Activated CD4-positive, alpha-beta memory T cell treated with anti-CD3 and anti-CD28 coated beads for 36 hours (primary cell): ENCODE data around the gene BCLAF1. TPM values are rescaled to one million over a fixed set of nuclear protein-coding genes. Genes with fewer than 3 reads are reported as not detected.
"Not testable (repeated sequence)": the region's sequence is repeated elsewhere in the genome, so short reads cannot be mapped to it uniquely, and the experiment has no call there.

Experiments
- CTCF ChIA-PET: fragments of 350-600 bp; sonication (Branson Sonifier 250); formaldehyde crosslinking; loops from one replicate; lab custom pipeline; 2021; ENCODE audit warnings: antibody characterized with exemption, inconsistent platforms; lab: Charles Lee
- POLR2A ChIA-PET: fragments of 350-600 bp; sonication (Branson Sonifier 250); formaldehyde crosslinking; loops from one replicate; lab custom pipeline; 2021; ENCODE audit warnings: antibody characterized with exemption; lab: Charles Lee
- DNase-seq: peaks from one replicate; pipeline ENCODE4 v3.0.0-alpha.2; 2020
- H3K27ac Mint-ChIP-seq: one replicate; pipeline ENCODE4 v1.8.0; 2021; ENCODE audit warnings: mixed read lengths
- H3K27me3 Mint-ChIP-seq: one replicate; pipeline ENCODE4 v1.8.0; 2021; ENCODE audit warnings: mixed read lengths
- H3K36me3 Mint-ChIP-seq: one replicate; pipeline ENCODE4 v1.8.0; 2021; ENCODE audit warnings: mixed read lengths
- H3K4me1 Mint-ChIP-seq: one replicate; pipeline ENCODE4 v1.8.0; 2021; ENCODE audit warnings: low read depth, mixed read lengths
- H3K4me3 Mint-ChIP-seq: one replicate; pipeline ENCODE4 v1.8.0; 2021; ENCODE audit warnings: mild to moderate bottlenecking, mixed read lengths
- H3K9me3 Mint-ChIP-seq: one replicate; pipeline ENCODE4 v1.8.0; 2021; ENCODE audit warnings: mixed read lengths
- intact Hi-C: fragments of 100-400 bp; cut with micrococcal nuclease; formaldehyde crosslinking; loops from one replicate; pipeline ENCODE4 v1.15.1; 2023
- total RNA-seq, 2 experiments: library from RNA; stranded (reverse); gene quantifications; one replicate each; pipeline ENCODE4 v1.2.3, GENCODE V29; 2021

Gene BCLAF1
- total RNA-seq, 2 experiments from 2014 or later: 103 to 107 TPM

DNA sequence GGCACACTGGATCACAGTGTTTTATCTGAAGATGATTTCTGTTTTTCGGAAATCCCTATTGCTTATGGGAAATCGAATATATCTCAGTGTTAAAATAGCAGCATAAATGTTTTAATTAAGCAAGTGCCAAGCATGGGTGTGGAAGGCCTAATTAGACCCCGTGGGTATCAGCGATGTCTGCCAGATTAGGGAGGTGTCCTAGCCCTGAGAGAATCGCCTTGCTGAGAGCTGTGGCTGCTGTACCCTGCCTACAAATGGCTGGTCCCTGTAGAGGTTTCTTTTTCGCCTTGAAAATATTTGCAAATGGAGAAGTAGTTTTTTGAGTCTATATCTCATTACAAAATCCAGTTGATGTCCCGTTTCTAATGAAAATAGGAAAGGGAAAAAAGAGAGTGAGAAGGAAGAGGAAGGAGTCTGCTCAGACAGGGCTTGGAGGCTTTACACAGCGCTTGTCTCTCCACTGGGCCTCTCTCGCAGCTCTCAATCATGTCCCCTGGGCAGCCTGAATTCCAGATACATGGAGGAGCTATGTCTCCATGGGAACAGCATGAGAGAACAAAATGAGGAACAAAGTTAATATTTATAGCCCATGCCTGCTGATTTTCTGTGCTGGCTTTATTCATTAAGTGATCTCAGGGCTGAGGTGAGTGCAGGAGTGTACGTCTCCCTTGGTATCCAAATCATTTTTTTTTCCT, 35.2 kb upstream of the BCLAF1 start:
- no peak for DNase-seq
- Mint-ChIP-seq H3K9me3 (no peaks in the 10 kb centered on the region), H3K36me3 (no peaks in the 10 kb centered on the region), H3K4me3 (no peak overlapping the region), H3K27me3 (no peaks in the 10 kb centered on the region), H3K4me1 (no peaks in the 10 kb centered on the region), H3K27ac (no peak overlapping the region)
- CTCF ChIA-PET: no interaction called here
- intact Hi-C loops: no loop called here
- POLR2A ChIA-PET: no interaction called here

DNA sequence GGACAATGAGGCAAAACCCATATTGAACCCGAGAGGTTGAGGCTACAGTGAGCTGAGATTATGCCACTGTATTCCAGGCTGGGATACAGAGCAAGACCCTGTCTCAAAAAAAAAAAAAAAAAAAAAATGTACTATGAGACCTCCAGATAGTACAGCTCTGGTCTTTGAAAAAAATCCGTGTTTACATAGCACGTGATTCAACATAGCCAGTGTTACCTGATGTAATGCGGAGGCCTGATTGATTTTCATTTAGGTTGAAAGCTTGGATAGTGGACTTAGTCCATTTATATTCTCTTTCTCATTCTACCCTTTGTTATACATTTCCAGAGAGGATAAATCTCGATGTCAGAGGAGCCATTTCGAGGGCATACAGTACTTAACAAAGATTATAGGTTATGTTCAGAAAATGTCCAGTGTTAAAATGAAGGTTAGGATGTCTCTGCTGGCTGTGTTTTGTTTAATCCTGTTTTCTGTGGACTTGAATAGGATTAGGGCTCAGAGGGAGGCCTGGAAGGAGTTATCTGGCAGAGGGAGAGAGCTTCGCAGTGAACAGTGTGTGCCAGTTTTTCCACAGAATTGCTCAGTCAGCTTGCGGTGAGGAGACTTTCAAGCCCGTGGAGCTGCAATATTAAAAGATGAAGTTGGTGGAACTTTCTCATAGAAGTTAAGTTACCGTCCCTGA, 33.9 kb upstream of the BCLAF1 start:
- POLR2A ChIA-PET: no interaction called here
- intact Hi-C loops: no loop called here

DNA sequence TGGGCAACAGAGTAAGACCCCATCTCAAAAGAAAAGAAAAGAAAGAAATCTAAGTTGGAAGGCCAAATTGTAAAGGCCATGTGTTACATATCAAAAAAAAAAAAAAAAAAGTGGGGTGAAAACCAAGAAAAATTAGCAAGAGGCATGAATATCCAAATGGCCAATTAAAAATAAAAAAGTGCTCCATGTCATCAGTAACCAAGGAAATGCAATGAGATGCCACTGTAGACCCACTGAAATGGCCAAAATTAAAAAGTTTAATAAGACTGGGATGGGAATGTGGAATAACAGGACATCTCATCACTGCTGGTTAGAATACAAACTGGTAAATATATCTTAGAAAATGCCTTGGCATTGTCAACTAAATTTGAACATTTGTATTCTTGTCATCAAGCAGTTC, 30.1 kb upstream of the BCLAF1 start:
- Mint-ChIP-seq H3K36me3 (no peaks in the 10 kb centered on the region), H3K27me3 (no peaks in the 10 kb centered on the region), H3K4me3 (no peak overlapping the region), H3K9me3 (no peaks in the 10 kb centered on the region), H3K4me1 (no peaks in the 10 kb centered on the region), H3K27ac (no peak overlapping the region)
- ChIA-PET CTCF (no interaction called here), POLR2A (no interaction called here)
- DNase-seq: no peak
- intact Hi-C loops: no loop called here

More for the DNA sequence above, 33.9 kb upstream of the BCLAF1 start:
- H3K27ac Mint-ChIP-seq: no peak overlapping the region
- no peaks in the 10 kb centered on the region for H3K4me1 Mint-ChIP-seq
- no peaks in the 10 kb centered on the region for H3K9me3 Mint-ChIP-seq
- no peak overlapping the region for H3K4me3 Mint-ChIP-seq
- H3K36me3 Mint-ChIP-seq: no peaks in the 10 kb centered on the region
- DNase-seq: no peak
- no peaks in the 10 kb centered on the region for H3K27me3 Mint-ChIP-seq
- CTCF ChIA-PET: no interaction called here

DNA sequence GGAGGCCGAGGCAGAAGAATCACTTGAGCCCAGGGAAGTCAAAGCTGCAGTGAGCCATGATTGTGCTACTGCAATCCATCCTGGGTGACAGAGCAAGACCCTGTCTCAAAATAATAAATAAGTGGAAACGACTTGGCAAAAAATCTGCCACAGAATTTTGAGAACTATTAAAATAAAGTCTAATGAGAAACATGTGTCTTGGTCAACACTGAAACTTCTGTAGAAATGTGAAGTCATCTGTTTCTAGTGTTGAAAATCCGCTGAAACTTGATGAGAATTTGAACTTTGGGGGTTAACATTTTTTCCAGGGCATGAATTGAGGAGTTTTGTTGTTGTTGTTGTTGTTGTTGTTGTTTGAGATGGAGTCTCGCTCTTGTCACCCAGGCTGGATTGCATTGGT, 29.0 kb upstream of the BCLAF1 start:
- Mint-ChIP-seq H3K36me3 (no peaks in the 10 kb centered on the region), H3K4me3 (no peak overlapping the region), H3K27me3 (no peaks in the 10 kb centered on the region), H3K4me1 (no peaks in the 10 kb centered on the region), H3K27ac (no peak overlapping the region), H3K9me3 (no peaks in the 10 kb centered on the region)
- CTCF ChIA-PET: interaction anchor here (0.7 to 2.1 kb wide), 6 partner anchors 12 to 229 kb away, joined by 3 to 14 read pairs (median 6); partner anchors contain the start of gene BCLAF1
- POLR2A ChIA-PET: interaction anchor here (0.6 kb wide), 1 partner anchor 28 kb away, joined by 3 read pairs; no protein-coding TSS in a partner anchor
- intact Hi-C loops: no loop called here
- DNase-seq: no peak

DNA sequence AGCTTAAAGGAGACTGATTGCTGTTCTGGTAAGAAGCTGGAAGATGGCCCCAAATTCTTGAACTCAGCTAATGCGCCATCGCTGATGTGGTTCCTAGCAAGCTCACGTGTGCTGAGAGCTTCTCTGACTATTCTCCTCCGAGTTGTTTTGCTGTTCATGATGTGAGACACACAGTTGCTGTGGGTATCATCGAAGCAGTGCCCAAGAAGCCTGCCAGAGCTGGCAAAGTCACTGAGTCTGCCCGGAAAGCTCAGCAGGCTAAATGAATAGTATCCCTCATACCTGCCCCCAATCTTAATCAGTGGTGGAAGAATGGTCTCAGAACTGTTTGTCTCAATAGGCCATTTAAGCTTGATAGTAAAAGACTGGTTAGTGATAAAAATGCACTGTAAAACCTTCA, 28.3 kb upstream of the BCLAF1 start:
- ChIA-PET POLR2A (interaction anchor here (0.6 kb wide), 1 partner anchor 28 kb away, joined by 3 read pairs; no protein-coding TSS in a partner anchor), CTCF (interaction anchor here (0.7 to 2.2 kb wide), 18 partner anchors 11 to 1360 kb away, joined by 3 to 14 read pairs (median 4); partner anchors contain the start of genes BCLAF1 and MTFR2)
- Mint-ChIP-seq H3K4me1 (no peaks in the 10 kb centered on the region), H3K9me3 (no peaks in the 10 kb centered on the region), H3K27me3 (no peaks in the 10 kb centered on the region), H3K36me3 (no peaks in the 10 kb centered on the region), H3K27ac (no peak overlapping the region), H3K4me3 (no peak overlapping the region)
- intact Hi-C loops: loop anchor here (2.0 kb wide), 5 partner anchors 27 to 811 kb away; partner anchors contain the start of gene MTFR2
- DNase-seq: no peak

DNA sequence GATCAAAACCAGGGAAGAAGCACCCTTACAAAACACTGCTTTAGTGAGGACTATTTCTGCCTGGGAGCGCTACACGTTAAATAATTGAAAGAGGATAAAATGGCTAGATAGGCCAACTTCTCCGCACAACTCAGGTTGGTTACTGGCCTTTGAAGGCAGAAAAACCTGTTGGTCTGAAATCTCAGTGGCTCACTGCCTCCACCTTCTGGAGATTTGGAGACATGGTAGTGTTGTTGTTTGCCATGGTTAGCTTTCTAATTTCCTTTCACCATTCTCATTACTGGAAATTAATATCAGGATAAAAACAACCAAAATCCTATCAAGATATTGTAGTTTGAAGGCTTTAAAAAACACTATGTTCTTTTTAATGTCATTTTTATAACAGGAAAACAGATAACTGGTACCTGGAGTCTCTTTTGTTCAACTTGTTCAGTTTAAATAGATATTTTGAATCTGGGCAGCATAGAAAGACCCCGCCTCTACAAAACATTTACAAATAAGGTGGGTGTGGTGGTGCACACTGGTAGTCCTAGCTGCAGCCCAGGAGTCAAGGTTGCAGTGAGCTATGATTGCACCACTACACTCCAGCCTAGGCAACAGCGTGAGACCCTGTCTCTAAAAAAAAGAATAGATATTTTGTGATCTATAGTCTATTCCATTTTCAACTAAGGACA, 27.5 kb upstream of the BCLAF1 start:
- DNase-seq: peak; percentile 69
- H3K4me3 Mint-ChIP-seq: no peak overlapping the region
- H3K9me3 Mint-ChIP-seq: no peaks in the 10 kb centered on the region
- no peak overlapping the region for H3K27ac Mint-ChIP-seq
- no peaks in the 10 kb centered on the region for H3K4me1 Mint-ChIP-seq
- H3K36me3 Mint-ChIP-seq: no peaks in the 10 kb centered on the region
- CTCF ChIA-PET: interaction anchor here (0.7 to 2.2 kb wide), 22 partner anchors 10 to 864 kb away, joined by 3 to 14 read pairs (median 4); partner anchors contain the start of genes BCLAF1 and MTFR2
- intact Hi-C loops: loop anchor here (2.0 kb wide), 5 partner anchors 26 to 810 kb away; partner anchors contain the start of gene MTFR2
- POLR2A ChIA-PET: no interaction called here
- H3K27me3 Mint-ChIP-seq: no peaks in the 10 kb centered on the region

DNA sequence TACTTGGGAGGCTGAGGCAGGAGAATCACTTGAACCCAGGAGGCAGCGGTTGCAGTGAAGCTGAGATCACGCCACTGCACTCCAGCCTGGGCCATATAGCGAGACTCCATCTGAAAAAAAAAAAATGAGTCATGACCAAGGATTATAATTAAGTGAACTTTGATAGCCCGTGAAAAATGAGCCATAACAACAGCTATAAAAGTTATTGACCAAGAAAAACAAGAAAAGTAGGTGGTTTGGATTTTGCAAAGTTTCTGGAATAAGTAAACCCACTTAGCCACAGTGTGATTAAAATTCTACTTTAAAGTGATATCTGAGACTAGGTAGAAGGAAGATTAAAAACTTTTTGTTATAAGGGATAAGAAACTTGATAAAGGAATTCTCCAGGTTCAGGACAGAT, 25.9 kb upstream of the BCLAF1 start:
- ChIA-PET POLR2A (no interaction called here), CTCF (interaction anchor here (0.9 to 1.3 kb wide), 2 partner anchors 9 to 809 kb away, joined by 4 to 5 read pairs; no protein-coding TSS in a partner anchor)

GRCh38 chr6:136312975-136313374, 23.3 kb upstream of the BCLAF1 start:
- H3K4me3 Mint-ChIP-seq: no peak overlapping the region
- DNase-seq: no peak
- ChIA-PET CTCF (no interaction called here), POLR2A (no interaction called here)
- intact Hi-C loops: no loop called here
- no peaks in the 10 kb centered on the region for H3K36me3 Mint-ChIP-seq
- no peaks in the 10 kb centered on the region for H3K4me1 Mint-ChIP-seq
- no peaks in the 10 kb centered on the region for H3K27me3 Mint-ChIP-seq
- H3K27ac Mint-ChIP-seq: no peak overlapping the region
- no peaks in the 10 kb centered on the region for H3K9me3 Mint-ChIP-seq

More for the DNA sequence above, 25.9 kb upstream of the BCLAF1 start:
- intact Hi-C loops: no loop called here
- no peak overlapping the region for H3K27ac Mint-ChIP-seq
- no peaks in the 10 kb centered on the region for H3K4me1 Mint-ChIP-seq
- H3K36me3 Mint-ChIP-seq: no peaks in the 10 kb centered on the region
- H3K27me3 Mint-ChIP-seq: no peaks in the 10 kb centered on the region
- no peak for DNase-seq
- no peaks in the 10 kb centered on the region for H3K9me3 Mint-ChIP-seq
- no peak overlapping the region for H3K4me3 Mint-ChIP-seq

DNA sequence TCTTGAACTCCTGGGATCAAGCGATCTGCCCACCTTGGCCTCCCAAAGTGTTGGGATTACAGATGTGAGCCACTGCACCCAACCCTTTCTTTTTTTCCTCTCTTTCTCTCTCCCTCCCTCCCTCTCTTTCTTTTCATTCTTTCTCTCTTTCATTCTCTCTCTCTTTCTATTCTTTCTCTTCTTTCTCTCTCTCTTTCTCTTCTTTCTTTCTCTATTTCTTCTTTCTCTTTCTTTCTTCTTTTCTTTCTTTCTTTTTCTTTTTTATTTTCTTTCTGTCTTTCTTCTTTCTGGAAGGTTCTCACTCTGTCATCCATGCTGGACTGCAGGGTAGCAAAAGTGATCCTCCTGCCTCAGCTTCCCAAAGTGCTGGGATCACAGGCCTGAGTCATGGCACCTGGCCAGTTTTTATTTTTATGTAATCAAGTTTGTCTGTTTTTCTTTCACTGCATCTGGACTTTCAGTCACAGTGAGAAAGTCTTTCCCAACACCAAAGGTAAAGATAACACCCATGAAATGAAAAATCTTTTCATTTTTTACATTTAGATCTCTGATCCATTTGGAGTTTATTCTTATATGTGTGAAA, 20.2 kb upstream of the BCLAF1 start:
- POLR2A ChIA-PET: no interaction called here
- Mint-ChIP-seq H3K27me3 (no peaks in the 10 kb centered on the region), H3K4me3 (no peak overlapping the region), H3K36me3 (no peaks in the 10 kb centered on the region), H3K9me3 (no peaks in the 10 kb centered on the region), H3K4me1 (no peaks in the 10 kb centered on the region), H3K27ac (no peak overlapping the region)
- no peak for DNase-seq
- intact Hi-C loops: no loop called here
- CTCF ChIA-PET: no interaction called here

DNA sequence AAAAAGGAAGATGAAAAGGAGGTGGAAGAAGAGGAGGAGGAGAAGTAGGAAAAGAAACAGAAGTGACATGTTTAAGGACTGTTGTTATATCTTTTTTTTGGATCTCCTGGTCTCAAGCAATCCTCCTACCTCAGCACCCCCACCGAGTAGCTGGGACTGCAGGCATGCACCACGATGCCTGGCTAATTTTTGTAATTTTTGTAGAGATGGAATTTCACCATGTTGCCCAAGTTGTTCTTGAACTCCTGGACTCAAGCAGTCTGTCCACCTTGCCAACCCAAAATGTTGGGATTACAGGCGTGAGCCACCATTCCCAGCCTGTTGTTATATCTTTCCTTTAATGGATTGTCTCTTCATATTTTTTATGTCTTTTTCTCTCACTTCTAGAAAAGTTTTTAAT, 19.5 kb upstream of the BCLAF1 start:
- Mint-ChIP-seq H3K9me3 (no peaks in the 10 kb centered on the region), H3K27ac (no peak overlapping the region), H3K27me3 (no peaks in the 10 kb centered on the region), H3K4me3 (no peak overlapping the region), H3K4me1 (no peaks in the 10 kb centered on the region), H3K36me3 (no peaks in the 10 kb centered on the region)
- ChIA-PET POLR2A (no interaction called here), CTCF (interaction anchor here (1.2 kb wide), 1 partner anchor 83 kb away, joined by 4 read pairs; no protein-coding TSS in a partner anchor)
- DNase-seq: no peak
- intact Hi-C loops: no loop called here

- H3K36me3 Mint-ChIP-seq, intact Hi-C loops, H3K9me3 Mint-ChIP-seq, DNase-seq, H3K4me3 Mint-ChIP-seq, POLR2A ChIA-PET, H3K4me1 Mint-ChIP-seq, H3K27ac Mint-ChIP-seq, H3K27me3 Mint-ChIP-seq: not testable (repeated sequence)
- CTCF ChIA-PET: interaction anchor here (1.2 kb wide), 1 partner anchor 82 kb away, joined by 4 read pairs; no protein-coding TSS in a partner anchor
Observed at GRCh38 chr6:136308469-136308868, 18.8 kb upstream of the BCLAF1 start.
